ENCODE measurements around the gene PPM1K.

Gene PPM1K

GRCh38 chr4:88295656-88296055, 11.3 kb upstream of the PPM1K start:
- Histone ChIP-seq H3K9me3 (ENCODE audit: low read length) (no peaks in the 10 kb centered on the region), H3K36me3 (ENCODE audit: insufficient read depth, low read length) (no peaks in the 10 kb centered on the region), H3F3A (ENCODE audit: insufficient read depth, low read length) (no peaks in the 10 kb centered on the region), H3K4me1 (ENCODE audit: insufficient read depth, low read length, severe bottlenecking) (no peaks in the 10 kb centered on the region), H4K20me1 (ENCODE audit: insufficient read depth, low read length) (no peaks in the 10 kb centered on the region), H3K9me2 (ENCODE audit: low read depth, low read length) (no peaks in the 10 kb centered on the region), H3K27me3 (ENCODE audit: insufficient read depth, low read length) (no peaks in the 10 kb centered on the region), H2AFZ (ENCODE audit: low read length) (no peak overlapping the region), H3K4me3 (ENCODE audit: low read depth, low read length, poor library complexity, severe bottlenecking) (no peak overlapping the region), H3K9ac (ENCODE audit: low read length) (no peak overlapping the region), H3K27ac (ENCODE audit: low read depth, low read length, poor library complexity, severe bottlenecking) (no peak overlapping the region), H3K4me2 (ENCODE audit: low read length) (no peak overlapping the region), H3K79me2 (ENCODE audit: insufficient read depth, low read length) (no peaks in the 10 kb centered on the region)
- TF ChIP-seq, protein P1, sequence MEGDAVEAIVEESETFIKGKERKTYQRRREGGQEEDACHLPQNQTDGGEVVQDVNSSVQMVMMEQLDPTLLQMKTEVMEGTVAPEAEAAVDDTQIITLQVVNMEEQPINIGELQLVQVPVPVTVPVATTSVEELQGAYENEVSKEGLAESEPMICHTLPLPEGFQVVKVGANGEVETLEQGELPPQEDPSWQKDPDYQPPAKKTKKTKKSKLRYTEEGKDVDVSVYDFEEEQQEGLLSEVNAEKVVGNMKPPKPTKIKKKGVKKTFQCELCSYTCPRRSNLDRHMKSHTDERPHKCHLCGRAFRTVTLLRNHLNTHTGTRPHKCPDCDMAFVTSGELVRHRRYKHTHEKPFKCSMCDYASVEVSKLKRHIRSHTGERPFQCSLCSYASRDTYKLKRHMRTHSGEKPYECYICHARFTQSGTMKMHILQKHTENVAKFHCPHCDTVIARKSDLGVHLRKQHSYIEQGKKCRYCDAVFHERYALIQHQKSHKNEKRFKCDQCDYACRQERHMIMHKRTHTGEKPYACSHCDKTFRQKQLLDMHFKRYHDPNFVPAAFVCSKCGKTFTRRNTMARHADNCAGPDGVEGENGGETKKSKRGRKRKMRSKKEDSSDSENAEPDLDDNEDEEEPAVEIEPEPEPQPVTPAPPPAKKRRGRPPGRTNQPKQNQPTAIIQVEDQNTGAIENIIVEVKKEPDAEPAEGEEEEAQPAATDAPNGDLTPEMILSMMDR (IDR thresholded peaks at IDR 0.05; ENCODE audit: low read length), result no peak
- no peak for TF ChIP-seq EZH2 (IDR thresholded peaks at IDR 0.05; ENCODE audit: borderline replicate concordance, low read length)

DNA sequence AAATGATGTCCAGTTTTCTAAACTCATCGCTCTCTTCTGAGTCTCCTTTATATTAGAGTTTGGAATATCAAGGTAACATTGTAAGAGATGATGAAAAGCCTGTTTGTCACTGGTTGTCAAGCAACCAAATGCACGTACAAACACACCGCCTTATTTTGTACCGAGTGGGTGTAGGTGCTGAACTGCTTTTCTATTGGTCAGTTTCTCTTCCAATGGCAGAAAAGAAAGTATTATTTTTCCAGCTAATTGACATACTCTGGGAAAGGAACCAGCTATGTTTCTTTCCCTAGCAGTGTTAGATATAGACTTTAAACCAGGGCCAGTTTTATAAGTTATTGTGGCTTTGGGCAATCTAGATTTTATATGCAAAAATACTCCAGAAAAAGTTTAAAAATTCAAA, 6.6 kb upstream of the PPM1K start:
- Histone ChIP-seq H3K9me2 (ENCODE audit: low read depth, low read length) (no peaks in the 10 kb centered on the region), H3K27ac (ENCODE audit: low read depth, low read length, poor library complexity, severe bottlenecking) (no peak overlapping the region), H3K4me2 (ENCODE audit: low read length) (no peak overlapping the region), H3K36me3 (ENCODE audit: insufficient read depth, low read length) (no peaks in the 10 kb centered on the region), H3K79me2 (ENCODE audit: insufficient read depth, low read length) (no peaks in the 10 kb centered on the region), H3K4me3 (ENCODE audit: low read depth, low read length, poor library complexity, severe bottlenecking) (no peak overlapping the region), H3K9ac (ENCODE audit: low read length) (no peak overlapping the region), H3K9me3 (ENCODE audit: low read length) (no peaks in the 10 kb centered on the region), H3K27me3 (ENCODE audit: insufficient read depth, low read length) (no peaks in the 10 kb centered on the region), H3F3A (ENCODE audit: insufficient read depth, low read length) (no peaks in the 10 kb centered on the region), H4K20me1 (ENCODE audit: insufficient read depth, low read length) (no peaks in the 10 kb centered on the region), H3K4me1 (ENCODE audit: insufficient read depth, low read length, severe bottlenecking) (peaks cover 10% of the 10 kb centered on the region), H2AFZ (ENCODE audit: low read length) (no peak overlapping the region)
- TF ChIP-seq EZH2 (IDR thresholded peaks at IDR 0.05; ENCODE audit: borderline replicate concordance, low read length), result no peak
- TF ChIP-seq, protein P1 (IDR thresholded peaks at IDR 0.05; ENCODE audit: low read length), result no peak

DNA sequence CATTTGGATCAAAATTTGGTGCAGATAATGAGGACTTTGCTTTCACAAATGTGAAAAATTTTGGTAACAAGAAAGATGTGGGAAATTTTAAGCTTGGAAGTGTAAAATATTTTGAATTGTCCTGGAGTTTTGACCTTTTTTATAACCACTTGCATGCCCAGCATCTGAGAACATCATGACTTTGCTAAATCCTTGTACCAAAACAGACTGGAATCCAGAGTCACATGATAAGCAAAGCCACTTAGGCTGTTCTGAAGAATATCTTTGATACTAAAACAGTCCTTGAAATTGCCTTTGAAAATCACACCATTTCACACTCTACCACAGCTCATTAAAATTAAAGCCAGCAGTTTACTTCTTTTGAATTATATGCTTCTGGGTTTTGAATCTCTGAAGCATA, 2.5 kb upstream of the PPM1K start:
- H3K9me2 ChIP-seq (ENCODE audit: low read depth, low read length), result no peaks in the 10 kb centered on the region
- no peaks in the 10 kb centered on the region for H3F3A ChIP-seq (ENCODE audit: insufficient read depth, low read length)
- H3K9me3 ChIP-seq (ENCODE audit: low read length), result no peaks in the 10 kb centered on the region
- H4K20me1 ChIP-seq (ENCODE audit: insufficient read depth, low read length), result no peaks in the 10 kb centered on the region
- no peak overlapping the region for H3K27ac ChIP-seq (ENCODE audit: low read depth, low read length, poor library complexity, severe bottlenecking)
- H3K27me3 ChIP-seq (ENCODE audit: insufficient read depth, low read length), result no peaks in the 10 kb centered on the region
- peaks cover 38% of the 10 kb centered on the region for H3K4me1 ChIP-seq (ENCODE audit: insufficient read depth, low read length, severe bottlenecking)
- no peak overlapping the region for H3K4me3 ChIP-seq (ENCODE audit: low read depth, low read length, poor library complexity, severe bottlenecking)
- TF ChIP-seq, protein P1 (IDR thresholded peaks at IDR 0.05; ENCODE audit: low read length), result no peak
- no peak for TF ChIP-seq EZH2 (IDR thresholded peaks at IDR 0.05; ENCODE audit: borderline replicate concordance, low read length)
- no peaks in the 10 kb centered on the region; the same call in 1 of the 2 replicates for H3K36me3 ChIP-seq (ENCODE audit: insufficient read depth, low read length)
- no peak overlapping the region for H3K4me2 ChIP-seq (ENCODE audit: low read length)
- H3K79me2 ChIP-seq (ENCODE audit: insufficient read depth, low read length), result peaks cover 10% of the 10 kb centered on the region
- H3K9ac ChIP-seq (ENCODE audit: low read length), result no peak overlapping the region
- H2AFZ ChIP-seq (ENCODE audit: low read length), result no peak overlapping the region
